ENCODE data around the gene EPB42.
"Not testable (repeated sequence)": the region's sequence is repeated elsewhere in the genome, so short reads cannot be mapped to it uniquely, and the experiment has no call there.

The EPB42 gene

GRCh38 chr15:43212299-43212698 is 8.5 kb downstream of the EPB42 start:
- no peak for DNase-seq (ENCODE audit: low spot score)

- DNase-seq (ENCODE audit: low spot score): no peak
Observed at GRCh38 chr15:43211224-43211735, 9.5 kb downstream of the EPB42 start.

DNA sequence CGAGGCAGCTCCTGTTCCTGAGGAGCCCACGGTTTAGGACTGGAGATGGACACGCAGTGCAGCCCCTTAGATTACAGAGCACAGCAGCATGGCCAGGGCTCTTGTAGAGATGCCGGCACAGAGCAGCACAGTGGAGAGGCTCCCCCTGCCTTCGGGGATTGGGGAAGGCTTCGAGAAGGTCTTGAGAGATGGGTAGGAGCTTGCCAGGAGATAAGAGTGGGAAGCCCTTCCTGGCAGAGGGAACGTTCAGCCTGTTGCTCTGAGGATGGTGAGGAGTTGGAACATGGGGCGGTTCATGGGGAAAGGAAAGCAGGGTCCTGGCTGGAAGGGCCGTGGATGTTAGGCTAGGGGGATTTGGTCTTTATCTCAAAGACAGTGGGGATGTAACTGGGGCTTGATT is 10.0 kb downstream of the EPB42 start:
- no peak for DNase-seq (ENCODE audit: low spot score)

GRCh38 chr15:43210172-43210745 is 10.6 kb downstream of the EPB42 start:
- DNase-seq (ENCODE audit: low spot score): no peak

DNA sequence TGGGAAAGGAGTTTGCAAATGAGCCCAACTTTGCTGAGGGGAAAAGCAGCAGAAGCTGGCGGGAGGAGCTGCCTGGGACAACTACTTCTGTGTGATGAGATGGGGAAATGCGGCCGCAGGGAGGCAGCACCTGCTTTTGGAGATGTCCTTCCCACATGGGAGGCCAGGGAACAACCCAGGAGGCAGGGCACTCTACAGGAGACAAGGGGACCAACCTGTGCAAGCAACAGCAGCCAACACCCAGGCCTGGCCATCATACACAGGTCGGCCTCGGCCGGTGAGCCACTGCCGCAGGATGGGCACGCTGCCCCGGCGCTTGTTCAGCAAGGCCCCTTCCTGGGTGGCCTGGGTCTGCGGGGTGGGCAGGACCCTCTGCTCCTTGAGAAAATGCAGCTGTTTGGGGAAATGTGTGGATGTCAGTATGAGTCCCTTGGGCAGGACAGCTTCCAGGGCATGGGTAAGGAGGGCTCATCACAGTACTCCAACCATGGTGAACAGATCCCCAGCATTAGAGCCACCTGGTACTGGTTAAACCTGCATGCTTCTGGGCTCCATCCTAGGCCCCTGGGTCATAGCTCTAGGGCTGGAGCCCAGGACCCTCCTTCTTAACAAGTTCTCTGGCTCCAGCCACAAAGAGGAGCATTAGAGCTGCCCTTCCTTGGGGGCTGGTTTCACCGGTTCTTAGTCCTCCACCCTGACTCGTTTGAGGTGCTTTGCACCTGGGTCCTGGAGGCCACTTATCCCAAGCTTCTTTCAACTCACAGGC is 11.6 kb downstream of the EPB42 start:
- DNase-seq (ENCODE audit: low spot score): no peak

- no peak for DNase-seq (ENCODE audit: low spot score)
Observed at GRCh38 chr15:43208052-43209002, 12.5 kb downstream of the EPB42 start.

DNA sequence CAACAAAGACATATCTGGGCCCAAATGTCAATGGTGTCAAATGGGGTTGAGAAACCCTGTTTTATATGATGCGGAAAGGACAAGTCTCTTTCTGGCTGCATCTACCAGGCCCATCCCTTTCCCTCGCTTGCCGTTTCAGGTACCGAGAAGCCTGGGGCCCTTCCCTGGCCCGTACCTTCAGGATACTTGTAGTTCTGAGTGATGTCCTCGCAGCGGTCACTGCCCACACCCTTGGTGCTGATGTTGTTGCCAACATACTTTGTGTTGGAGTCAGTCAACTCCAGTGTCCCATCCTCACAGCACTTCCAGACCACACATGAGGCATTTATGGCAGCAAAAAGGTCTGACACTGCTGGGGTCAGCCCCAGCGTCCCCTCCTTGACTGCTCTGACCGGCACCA is 13.8 kb downstream of the EPB42 start:
- no peak for DNase-seq (ENCODE audit: low spot score)

DNA sequence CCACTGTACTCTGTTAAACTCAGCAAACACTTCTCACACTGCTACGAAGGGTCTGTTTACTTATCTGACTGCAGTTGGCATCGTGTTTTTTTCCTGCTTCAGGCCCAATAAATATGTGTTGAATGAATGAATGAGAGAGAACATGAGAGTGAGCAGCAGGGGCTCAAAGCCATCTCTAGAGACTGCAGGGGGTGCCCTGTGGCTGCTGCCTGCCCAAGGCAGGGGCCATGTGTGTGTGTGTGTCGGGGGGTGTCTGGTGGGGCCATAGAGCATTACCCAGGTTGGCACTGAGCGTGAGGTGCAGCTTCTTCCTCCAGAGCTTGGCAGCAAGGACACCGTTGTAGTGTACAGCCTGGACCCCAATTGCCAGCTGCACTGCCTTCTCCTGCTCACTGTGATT is 14.8 kb downstream of the EPB42 start:
- no peak for DNase-seq (ENCODE audit: low spot score)

DNA sequence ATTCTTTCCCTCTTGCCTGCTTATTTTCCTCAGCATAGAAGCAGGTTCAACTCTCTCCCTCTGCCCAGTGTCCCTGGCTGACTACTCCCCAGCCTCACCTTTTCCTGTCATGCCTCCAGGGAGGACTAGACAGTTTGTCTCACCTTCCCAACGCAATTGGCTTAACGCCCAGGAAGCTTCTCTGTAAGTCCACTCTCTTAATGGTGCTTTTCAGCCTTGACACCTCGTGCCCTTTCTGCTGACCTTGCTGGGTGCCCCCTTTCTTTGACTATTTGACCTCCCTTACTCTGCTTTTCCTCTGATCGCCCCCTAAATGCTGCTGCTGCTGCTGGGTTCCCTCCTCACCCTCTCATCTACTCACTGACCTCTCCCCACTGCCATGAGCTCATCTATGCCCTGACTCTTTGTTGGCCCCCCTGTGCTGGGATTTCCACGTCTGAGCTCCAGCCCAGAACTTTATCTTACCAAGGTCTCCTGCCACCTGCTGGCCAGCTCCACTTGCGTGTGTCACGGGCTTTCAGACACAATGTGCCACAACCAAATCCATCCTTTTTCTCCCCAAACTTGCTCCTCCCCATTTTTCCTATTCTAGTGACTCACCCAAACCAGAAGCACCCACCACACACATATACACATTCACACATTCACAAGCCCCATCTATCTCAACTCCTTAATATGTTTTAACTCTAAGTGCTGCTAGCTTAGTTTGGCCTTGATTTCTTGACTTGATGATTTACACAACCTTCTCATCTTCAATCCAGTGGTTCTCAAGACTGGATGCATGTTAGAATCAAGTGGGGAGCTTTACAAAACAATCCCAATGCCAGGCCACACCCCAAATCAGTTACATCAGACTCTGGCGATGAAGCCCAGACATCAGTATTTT is 16.6 kb downstream of the EPB42 start:
- no peak for DNase-seq (ENCODE audit: low spot score)

GRCh38 chr15:43199945-43200488 is 20.8 kb downstream of the EPB42 start:
- no peak for DNase-seq (ENCODE audit: low spot score)

GRCh38 chr15:43198992-43199391 is 21.8 kb downstream of the EPB42 start:
- DNase-seq (ENCODE audit: low spot score): no peak

DNA sequence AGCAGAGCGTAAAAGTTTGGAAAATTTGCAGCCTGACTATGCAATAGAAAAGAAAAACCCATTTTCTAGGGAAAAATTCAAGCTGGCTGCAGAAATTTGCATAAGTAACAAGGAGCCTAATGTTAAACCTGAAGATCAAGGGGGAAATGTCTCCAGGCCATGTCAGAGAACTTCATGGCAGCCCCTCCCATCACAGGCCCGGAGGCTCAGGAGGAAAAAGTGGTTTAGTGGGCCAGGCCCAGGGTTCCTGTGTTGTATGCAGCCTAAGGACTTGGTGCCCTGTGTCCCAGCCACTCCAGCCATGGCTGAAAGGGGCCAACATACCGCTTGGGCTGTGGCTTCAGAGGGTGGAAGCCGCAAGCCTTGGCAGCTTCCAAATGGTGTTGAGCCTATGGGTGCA is 22.3 kb downstream of the EPB42 start:
- not testable (repeated sequence) for DNase-seq (ENCODE audit: low spot score)

DNA sequence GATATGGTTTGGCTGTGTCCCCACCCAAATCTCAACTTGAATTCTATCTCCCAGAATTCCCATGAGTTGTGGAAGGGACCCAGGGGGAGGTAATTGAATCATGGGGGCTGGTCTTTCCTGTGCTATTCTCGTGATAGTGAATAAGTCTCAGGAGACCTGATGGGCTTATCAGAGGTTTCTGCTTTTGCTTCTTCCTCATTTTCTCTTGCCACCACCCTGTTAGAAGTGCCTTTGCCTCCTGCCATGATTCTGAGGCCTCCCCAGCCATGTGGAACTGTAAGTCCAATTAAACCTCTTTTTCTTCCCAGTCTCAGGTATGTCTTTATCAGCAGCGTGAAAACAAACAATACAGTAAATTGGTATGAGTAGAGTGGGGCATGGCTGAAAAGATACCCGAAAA is 23.0 kb downstream of the EPB42 start:
- not testable (repeated sequence) for DNase-seq (ENCODE audit: low spot score)

DNA sequence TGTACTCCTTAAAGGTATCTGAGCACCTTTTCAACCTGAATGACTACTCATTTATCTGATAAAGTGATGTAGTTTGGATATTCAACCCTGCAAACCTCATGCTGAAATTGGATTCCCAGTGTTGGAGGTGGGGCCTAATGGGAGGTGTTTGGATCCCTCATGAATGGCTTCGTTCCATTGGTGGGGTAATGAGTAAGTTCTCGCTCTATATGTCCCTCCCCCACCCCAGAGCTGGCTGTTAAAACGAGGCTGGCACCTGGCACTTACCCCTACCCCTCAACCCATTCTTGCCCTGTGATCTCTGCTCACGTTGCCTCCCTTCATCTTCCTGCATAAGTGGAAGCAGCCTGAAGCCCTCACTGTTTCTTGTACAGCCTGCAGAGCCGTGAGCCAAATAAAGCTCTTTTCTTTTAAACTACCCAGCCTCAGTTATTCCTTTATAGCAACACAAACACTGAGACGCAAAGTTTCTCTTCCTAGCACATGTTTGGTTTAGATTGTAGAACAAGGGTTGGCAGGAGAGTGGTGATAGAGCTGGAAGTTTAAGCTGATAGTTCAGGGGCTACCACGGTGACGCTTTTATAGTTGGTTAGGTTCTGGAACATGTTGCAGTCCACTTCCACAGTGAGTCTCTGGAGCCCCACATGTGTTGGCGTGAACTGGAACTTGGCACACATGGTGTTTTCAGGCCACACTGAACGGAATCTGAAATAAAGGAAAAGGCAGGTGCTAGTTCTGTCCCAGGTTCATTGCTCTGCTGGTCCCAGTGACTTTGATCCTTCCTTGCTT is 23.9 kb downstream of the EPB42 start:
- DNase-seq (ENCODE audit: low spot score): no peak

DNA sequence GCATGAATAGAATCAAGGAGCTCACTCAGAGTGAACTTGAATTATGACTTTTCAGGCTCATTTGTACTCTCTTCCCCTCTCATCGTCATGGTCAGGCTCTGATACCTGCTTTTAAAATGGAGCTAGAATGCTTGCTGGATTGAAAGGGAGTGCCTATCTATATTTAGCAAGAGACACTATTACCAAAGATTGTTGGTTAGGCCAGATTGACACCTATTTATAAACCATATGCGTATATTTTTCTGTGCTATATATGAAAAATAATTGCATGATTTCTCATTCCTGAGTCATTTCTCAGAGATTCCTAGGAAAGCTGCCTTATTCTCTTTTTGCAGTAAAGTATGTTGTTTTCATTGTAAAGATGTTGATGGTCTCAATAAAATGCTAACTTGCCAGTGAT is 26.0 kb downstream of the EPB42 start:
- DNase-seq (ENCODE audit: low spot score): no peak

DNA sequence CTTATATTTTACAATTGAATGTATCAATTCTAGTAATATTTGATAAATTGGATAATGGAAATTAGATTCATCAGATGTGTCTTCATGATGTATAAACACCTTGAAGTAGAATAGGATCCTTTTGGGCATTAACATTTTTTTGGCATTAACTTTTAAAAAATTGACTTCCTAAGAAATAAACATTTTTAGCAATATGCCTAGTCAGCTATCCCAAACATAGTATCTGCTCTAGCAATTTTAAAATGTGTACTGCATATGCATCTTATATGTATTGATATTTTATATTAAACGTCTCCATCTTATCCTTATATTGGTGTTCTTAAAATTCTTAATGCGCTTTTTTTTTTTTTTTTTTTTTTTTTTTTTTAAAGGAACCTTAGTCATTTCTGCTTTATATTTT is 27.1 kb downstream of the EPB42 start:
- DNase-seq (ENCODE audit: low spot score): no peak

GRCh38 chr15:43190178-43190577 is 30.6 kb downstream of the EPB42 start:
- DNase-seq (ENCODE audit: low spot score): no peak

DNA sequence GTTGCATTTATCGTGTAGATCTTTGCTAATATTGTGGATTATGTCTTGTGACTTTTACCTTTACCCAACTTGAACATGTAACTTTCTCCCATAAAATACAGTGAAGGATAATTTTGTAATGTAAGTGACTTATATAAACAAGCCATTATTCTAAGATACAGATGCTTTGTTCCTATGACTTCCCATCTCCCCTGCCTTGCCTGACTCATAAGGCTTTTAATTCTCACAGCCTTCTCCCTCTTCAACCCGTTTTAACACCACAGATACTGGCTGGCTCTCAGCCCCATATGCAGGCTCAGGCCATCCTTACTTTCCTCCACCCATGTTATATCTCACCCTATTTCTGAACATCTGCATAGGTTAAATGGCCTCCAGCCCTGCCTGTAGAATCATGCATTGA is 31.5 kb downstream of the EPB42 start:
- no peak for DNase-seq (ENCODE audit: low spot score)

GRCh38 chr15:43187544-43188155 is 33.2 kb downstream of the EPB42 start:
- DNase-seq (ENCODE audit: low spot score): peak; percentile 52

- no peak for DNase-seq (ENCODE audit: low spot score)
Observed at GRCh38 chr15:43186003-43186353, 34.8 kb downstream of the EPB42 start.
